OCI-LY1 (cell line): ENCODE results near the gene CCBE1.

ENCODE experiments used
- H2AFZ ChIP-seq: fragments of 200-600 bp; sonication (generic), shearing (Covaris generic); 2 replicates; pipeline ENCODE4 v1.6.0; 2014; ENCODE audit warnings: antibody characterized with exemption, mild to moderate bottlenecking, low read length
- H3F3A ChIP-seq: fragments of 200-600 bp; sonication (generic), shearing (Covaris generic); 2 replicates; pipeline ENCODE4 v1.6.0; 2014; ENCODE audit warnings: mild to moderate bottlenecking, antibody characterized with exemption, low read length, moderate library complexity; ENCODE audit not compliant: insufficient read depth
- H3K27ac ChIP-seq: fragments of 200-600 bp; sonication (generic); 2 replicates; pipeline ENCODE4 v1.5.1; 2014; ENCODE audit warnings: low read length, mixed run types, mild to moderate bottlenecking, low read depth; ENCODE audit not compliant: poor library complexity, severe bottlenecking
- H3K27me3 ChIP-seq: fragments of 200-600 bp; sonication (generic); 2 replicates; pipeline ENCODE4 v1.6.0; 2014; ENCODE audit warnings: antibody characterized with exemption, mild to moderate bottlenecking, low read length, moderate library complexity; ENCODE audit not compliant: insufficient read depth
- H3K36me3 ChIP-seq: fragments of 200-600 bp; sonication (generic); 2 replicates; pipeline ENCODE4 v1.6.1; 2014; ENCODE audit warnings: mild to moderate bottlenecking, antibody characterized with exemption, low read length, moderate library complexity, mixed read lengths; ENCODE audit not compliant: insufficient read depth
- H3K4me1 ChIP-seq: fragments of 200-600 bp; sonication (generic); 2 replicates; pipeline ENCODE4 v1.5.1; 2014; ENCODE audit warnings: mild to moderate bottlenecking, low read length, moderate library complexity; ENCODE audit not compliant: insufficient read depth, severe bottlenecking
- H3K4me2 ChIP-seq: fragments of 200-600 bp; sonication (generic), shearing (Covaris generic); 2 replicates; pipeline ENCODE4 v1.6.1; 2014; ENCODE audit warnings: low read length
- H3K4me3 ChIP-seq: fragments of 200-600 bp; sonication (generic); 2 replicates; pipeline ENCODE4 v1.5.1; 2014; ENCODE audit warnings: low read length, low read depth, mild to moderate bottlenecking, mixed read lengths; ENCODE audit not compliant: poor library complexity, severe bottlenecking
- H3K79me2 ChIP-seq: fragments of 200-600 bp; shearing (Covaris generic); 2 replicates; pipeline ENCODE4 v1.6.1; 2016; ENCODE audit warnings: mixed run types, low read length, mixed read lengths; ENCODE audit not compliant: insufficient read depth
- H3K9ac ChIP-seq: fragments of 200-600 bp; sonication (generic), shearing (Covaris generic); 2 replicates; pipeline ENCODE4 v1.6.1; 2014; ENCODE audit warnings: mild to moderate bottlenecking, low read length, mixed read lengths
- H3K9me2 ChIP-seq: fragments of 200-600 bp; sonication (generic), shearing (Covaris generic); 2 replicates; pipeline ENCODE4 v1.6.1; 2014; ENCODE audit warnings: low read depth, mild to moderate bottlenecking, low read length, mixed read lengths
- H3K9me3 ChIP-seq: fragments of 200-600 bp; shearing (Covaris generic); 2 replicates; pipeline ENCODE4 v1.6.1; 2014; ENCODE audit warnings: low read length, mixed read lengths
- H4K20me1 ChIP-seq: fragments of 200-600 bp; sonication (generic), shearing (Covaris generic); 2 replicates; pipeline ENCODE4 v1.6.0; 2016; ENCODE audit warnings: mild to moderate bottlenecking, low read length; ENCODE audit not compliant: insufficient read depth
- EZH2 ChIP-seq: fragments of 200-600 bp; sonication (generic), shearing (Covaris generic); IDR thresholded peaks from 2 replicates; pipeline ENCODE4 v1.8.0; 2017; ENCODE audit warnings: borderline replicate concordance, mixed run types, mild to moderate bottlenecking, antibody characterized with exemption, low read length, moderate library complexity, mixed read lengths
- TF ChIP-seq, protein P1 (sequence below): fragments of 200-600 bp; sonication (generic), shearing (Covaris generic); IDR thresholded peaks from 2 replicates; pipeline ENCODE4 v1.5.1; 2017; ENCODE audit warnings: mild to moderate bottlenecking, antibody characterized with exemption, low read length, moderate library complexity, mixed read lengths

The CCBE1 gene

DNA sequence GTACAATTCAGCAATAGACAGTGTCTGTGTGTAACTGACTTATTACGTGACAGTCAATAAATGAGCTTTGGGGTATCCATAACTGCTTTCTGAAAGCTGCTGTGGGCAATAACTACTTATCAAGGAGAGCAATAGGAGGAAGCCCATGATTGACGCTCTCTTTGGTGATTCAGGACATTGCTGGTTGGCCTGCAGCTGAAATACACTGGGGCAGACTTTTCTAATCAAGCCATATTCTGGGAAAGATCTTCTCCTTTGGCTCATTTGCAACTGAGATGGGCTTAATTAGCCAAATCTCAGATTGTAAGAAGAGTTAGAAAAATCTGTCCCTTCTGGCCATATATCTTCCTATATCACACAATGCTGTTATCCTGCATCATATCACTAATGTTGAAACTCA is 24.0 kb upstream of the CCBE1 start:
- H3K27ac ChIP-seq: no peak overlapping the region
- H3K79me2 ChIP-seq: no peaks in the 10 kb centered on the region
- H3F3A ChIP-seq: no peaks in the 10 kb centered on the region

DNA sequence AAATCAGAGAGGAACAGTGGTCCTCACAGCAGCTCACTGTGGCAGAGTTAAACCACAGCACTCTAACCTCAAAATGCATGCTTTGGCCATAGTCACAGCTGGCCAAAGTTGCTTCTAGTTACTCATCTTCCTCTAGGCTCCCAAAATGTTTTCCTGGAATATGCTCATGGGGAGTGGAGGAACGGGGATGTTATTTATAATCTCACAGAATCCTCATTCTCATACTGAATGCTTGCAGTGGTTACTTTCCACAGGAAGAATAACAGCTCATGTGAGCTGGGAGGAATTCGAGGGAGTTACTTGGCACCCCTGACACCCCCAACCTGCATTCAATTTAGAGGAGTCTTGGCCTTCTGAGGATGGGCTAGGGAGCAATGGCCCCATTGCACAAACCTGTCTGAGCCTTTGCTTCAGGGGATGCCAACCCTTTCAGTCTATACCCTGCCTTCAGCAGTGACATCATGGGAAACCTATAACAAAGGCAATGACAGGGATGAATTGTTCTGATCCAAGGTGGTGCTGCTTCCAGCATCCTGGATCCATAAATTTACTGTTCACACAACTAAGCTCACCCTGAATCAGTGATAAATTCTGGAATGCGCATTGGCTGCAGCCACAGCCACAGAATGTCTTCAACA is 22.4 kb upstream of the CCBE1 start:
- Histone ChIP-seq H3K9me3 (no peaks in the 10 kb centered on the region), H4K20me1 (no peaks in the 10 kb centered on the region), H3K36me3 (no peaks in the 10 kb centered on the region), H3K4me2 (no peak overlapping the region), H3F3A (no peaks in the 10 kb centered on the region), H2AFZ (no peak overlapping the region), H3K4me3 (no peak overlapping the region), H3K9me2 (no peaks in the 10 kb centered on the region), H3K4me1 (no peaks in the 10 kb centered on the region), H3K9ac (no peak overlapping the region), H3K27me3 (no peaks in the 10 kb centered on the region), H3K27ac (no peak overlapping the region), H3K79me2 (no peaks in the 10 kb centered on the region)
- TF ChIP-seq, protein P1, sequence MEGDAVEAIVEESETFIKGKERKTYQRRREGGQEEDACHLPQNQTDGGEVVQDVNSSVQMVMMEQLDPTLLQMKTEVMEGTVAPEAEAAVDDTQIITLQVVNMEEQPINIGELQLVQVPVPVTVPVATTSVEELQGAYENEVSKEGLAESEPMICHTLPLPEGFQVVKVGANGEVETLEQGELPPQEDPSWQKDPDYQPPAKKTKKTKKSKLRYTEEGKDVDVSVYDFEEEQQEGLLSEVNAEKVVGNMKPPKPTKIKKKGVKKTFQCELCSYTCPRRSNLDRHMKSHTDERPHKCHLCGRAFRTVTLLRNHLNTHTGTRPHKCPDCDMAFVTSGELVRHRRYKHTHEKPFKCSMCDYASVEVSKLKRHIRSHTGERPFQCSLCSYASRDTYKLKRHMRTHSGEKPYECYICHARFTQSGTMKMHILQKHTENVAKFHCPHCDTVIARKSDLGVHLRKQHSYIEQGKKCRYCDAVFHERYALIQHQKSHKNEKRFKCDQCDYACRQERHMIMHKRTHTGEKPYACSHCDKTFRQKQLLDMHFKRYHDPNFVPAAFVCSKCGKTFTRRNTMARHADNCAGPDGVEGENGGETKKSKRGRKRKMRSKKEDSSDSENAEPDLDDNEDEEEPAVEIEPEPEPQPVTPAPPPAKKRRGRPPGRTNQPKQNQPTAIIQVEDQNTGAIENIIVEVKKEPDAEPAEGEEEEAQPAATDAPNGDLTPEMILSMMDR: no peak
- no peak for TF ChIP-seq EZH2

More for the DNA sequence above, 24.0 kb upstream of the CCBE1 start:
- Histone ChIP-seq H3K4me2 (no peak overlapping the region), H3K27me3 (no peaks in the 10 kb centered on the region), H3K4me3 (no peak overlapping the region), H3K9me3 (no peaks in the 10 kb centered on the region), H3K36me3 (no peaks in the 10 kb centered on the region), H3K9ac (no peak overlapping the region), H4K20me1 (no peaks in the 10 kb centered on the region), H3K9me2 (no peaks in the 10 kb centered on the region), H2AFZ (no peak overlapping the region), H3K4me1 (no peaks in the 10 kb centered on the region)
- no peak for TF ChIP-seq EZH2
- TF ChIP-seq, protein P1: no peak

DNA sequence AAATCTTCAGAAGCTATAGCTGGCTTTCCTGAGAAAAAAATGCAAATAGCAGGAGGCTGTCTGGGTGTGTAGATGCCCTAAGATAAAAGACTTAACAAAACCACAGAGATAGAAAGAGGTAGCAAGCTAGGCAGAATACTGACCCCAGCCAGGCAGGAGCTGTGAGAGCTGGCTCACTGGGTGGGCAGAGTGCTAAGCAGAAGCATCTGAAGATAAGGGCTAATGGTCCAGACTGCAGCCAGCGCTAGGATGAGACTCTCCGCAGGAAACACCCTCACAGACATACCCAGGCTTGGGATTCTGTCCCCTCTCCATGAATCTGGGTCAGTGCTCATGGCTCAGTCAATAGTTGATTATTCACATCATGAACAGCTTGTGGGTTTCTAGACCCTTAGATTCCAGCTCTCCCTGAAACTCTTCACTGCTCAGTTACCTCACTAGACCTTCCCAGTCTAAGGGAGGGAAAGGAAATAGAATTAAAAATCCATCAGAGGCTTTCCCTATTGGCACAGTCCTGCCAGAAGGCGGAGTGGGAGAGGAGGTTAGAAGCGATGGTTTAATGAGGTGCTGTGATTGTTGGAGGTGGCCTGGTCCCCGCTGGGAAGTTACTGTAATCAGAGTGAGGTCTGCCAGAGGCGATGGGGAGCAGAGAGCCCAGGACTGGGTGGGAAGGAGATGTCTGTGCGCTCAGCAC is 21.4 kb upstream of the CCBE1 start:
- Histone ChIP-seq H3F3A (no peaks in the 10 kb centered on the region), H3K4me2 (no peak overlapping the region), H3K9me3 (no peaks in the 10 kb centered on the region)

More for the DNA sequence above, 21.4 kb upstream of the CCBE1 start:
- no peaks in the 10 kb centered on the region for H3K79me2 ChIP-seq
- no peak for TF ChIP-seq EZH2
- TF ChIP-seq, protein P1: no peak
- H4K20me1 ChIP-seq: no peaks in the 10 kb centered on the region
- no peaks in the 10 kb centered on the region for H3K4me1 ChIP-seq
- no peak overlapping the region for H3K4me3 ChIP-seq
- H3K9me2 ChIP-seq: no peaks in the 10 kb centered on the region
- H3K36me3 ChIP-seq: no peaks in the 10 kb centered on the region
- H3K27ac ChIP-seq: no peak overlapping the region
- H3K9ac ChIP-seq: no peak overlapping the region
- H3K27me3 ChIP-seq: no peaks in the 10 kb centered on the region
- H2AFZ ChIP-seq: no peak overlapping the region
